Aorta (tissue), 5 donors: Measurements from ENCODE around the gene CD300LF. TPM values are rescaled to one million over a fixed set of nuclear protein-coding genes. Genes with fewer than 3 reads are reported as not detected.

Source experiments
- ATAC-seq: fragments of 200-7000 bp; cut with Tn5 transposase; one replicate; pipeline ENCODE4 v1.9.1; 2022; ENCODE audit warnings: moderate library complexity; ENCODE audit not compliant: low FRiP score
- DNase-seq, 2 donors: peaks; one replicate each; pipeline ENCODE4 v3.0.0-alpha.2; 2020
- H3K27ac ChIP-seq, 2 donors: one replicate each; pipeline ENCODE4 v1.5.1; 2013; ENCODE audit warnings: low read length in 2 of 2, mild to moderate bottlenecking in 2 of 2, moderate library complexity in 2 of 2, control low read depth in 1 of 2, inconsistent platforms in 1 of 2, low read depth in 1 of 2
- H3K27me3 ChIP-seq, 2 donors: one replicate each; pipeline ENCODE4 v1.6.1; 2013; ENCODE audit warnings: control low read depth in 1 of 2, low read length in 1 of 2, mild to moderate bottlenecking in 1 of 2, moderate library complexity in 1 of 2; ENCODE audit not compliant: insufficient read depth in 2 of 2, control insufficient read depth in 1 of 2
- H3K36me3 ChIP-seq, 2 donors: one replicate each; pipeline ENCODE4 v1.6.1; 2013; ENCODE audit warnings: control low read depth in 1 of 2, low read length in 1 of 2, mild to moderate bottlenecking in 1 of 2; ENCODE audit not compliant: insufficient read depth in 2 of 2, control insufficient read depth in 1 of 2
- H3K4me1 ChIP-seq, 2 donors: one replicate each; pipeline ENCODE4 v1.6.1; 2013; ENCODE audit warnings: low read length in 2 of 2, control low read depth in 1 of 2, mild to moderate bottlenecking in 1 of 2, moderate library complexity in 1 of 2; ENCODE audit not compliant: insufficient read depth in 2 of 2, control insufficient read depth in 1 of 2
- H3K4me3 ChIP-seq, 2 donors: one replicate each; pipeline ENCODE4 v1.5.1; 2013; ENCODE audit warnings: low read length in 2 of 2, control low read depth in 1 of 2, mild to moderate bottlenecking in 1 of 2
- H3K9me3 ChIP-seq: one replicate; pipeline ENCODE4 v1.6.1; 2013; ENCODE audit warnings: mild to moderate bottlenecking, low read length; ENCODE audit not compliant: control insufficient read depth
- WGBS, 2 donors: extraction: QIAGEN DNeasy Blood & Tissue Kit; methylation state at CpG; one replicate each; pipeline ENCODE4 v1.1.7; 2013; 5-methylcytosine and 5-hydroxymethylcytosine counted together
- intact Hi-C, 2 donors: fragments of 100-400 bp; cut with DNase I; formaldehyde crosslinking; loops; one replicate each; pipeline versions ENCODE4 v1.14.2 to v1.15.0; 2022
- long read RNA-seq, 2 donors: library from polyadenylated mRNA; unstranded; transcript quantifications; one replicate each; pipeline ENCODE4 v2.0.0, GENCODE V29; 2020 to 2021
- polyA plus RNA-seq, 2 donors: library from polyadenylated mRNA; stranded (reverse); fragments of 200-250 nt; gene quantifications; one replicate each; pipeline ENCODE4 v1.2.3, GENCODE V29; 2013
- total RNA-seq, 2 donors: library from RNA; stranded (reverse); fragmentation: NEBNext Ultra II Directional; extraction: Animal tissue kit (Norgen Biotek cat#: 25700); gene quantifications; one replicate each; pipeline ENCODE4 v1.2.1, GENCODE V29; 2021
- donor health status: healthy with polysubstance abuse.
- donor health status: Bipolar disorder and iron deficiency.
- donor health status: DM: no; HTN: no; CAD: no.
- donor health status: DM: no; HTN: no; CAD: no.
- donor health status: DM: yes; HTN: yes; CAD: no.

Gene CD300LF
- total RNA-seq (1 to 10 TPM; 1.6 to 2.2 TPM), polyA plus RNA-seq (1 to 10 TPM in 1 of 2 donors, under 1 TPM in 1; 0.61 to 1.5 TPM)
- long read RNA-seq, donor 1, partial matches to known transcripts: 1 of 2 reads
- long read RNA-seq, donor 1, other reads (novel, unspliced or antisense): 0 of 2 reads
- long read RNA-seq, donor 2, partial matches to known transcripts: 1 of 1 reads
- long read RNA-seq, donor 2, other reads (novel, unspliced or antisense): 0 of 1 reads

DNA sequence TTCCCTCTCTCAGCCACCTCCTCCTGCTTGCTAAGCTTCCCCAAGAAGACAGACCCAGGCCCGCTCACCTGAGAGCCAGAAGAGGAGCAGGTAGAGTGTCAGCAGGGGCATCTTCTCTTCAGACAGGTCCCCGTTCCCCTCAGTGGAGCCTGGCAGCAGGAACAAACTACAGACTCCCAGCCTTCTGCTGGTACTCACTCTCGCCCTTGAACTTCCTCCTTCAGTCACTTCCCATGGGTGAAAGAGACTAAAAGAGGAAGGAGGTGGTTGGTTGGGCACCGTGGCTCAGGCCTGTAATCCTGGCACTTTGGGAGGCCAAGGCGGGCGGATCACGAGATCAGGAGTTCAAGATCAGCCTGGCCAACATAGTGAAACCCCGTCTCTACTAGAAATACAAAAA is at the start of gene CD300LF:
Gene CD300LF, minus strand, starts transcription at position 168 of the 400 bp plus-strand sequence. Its CDS starts 57 bp downstream, at position 111.
- DNase-seq (peak in 1 of 2 donors; percentile 80), ATAC-seq (no peak)
- Histone ChIP-seq H3K9me3 (no peaks in the 10 kb centered on the region), H3K36me3 (no peaks in the 10 kb centered on the region), H3K27ac (no peak within 1 kb of the TSS), H3K4me1 (no peaks in the 10 kb centered on the region), H3K27me3 (no peaks in the 10 kb centered on the region), H3K4me3 (no peak within 1 kb of the TSS)
- 79 to 82% methylated on average over 8 of the region's 8 CpGs for WGBS, 2 donors
- intact Hi-C loops: no loop called here

DNA sequence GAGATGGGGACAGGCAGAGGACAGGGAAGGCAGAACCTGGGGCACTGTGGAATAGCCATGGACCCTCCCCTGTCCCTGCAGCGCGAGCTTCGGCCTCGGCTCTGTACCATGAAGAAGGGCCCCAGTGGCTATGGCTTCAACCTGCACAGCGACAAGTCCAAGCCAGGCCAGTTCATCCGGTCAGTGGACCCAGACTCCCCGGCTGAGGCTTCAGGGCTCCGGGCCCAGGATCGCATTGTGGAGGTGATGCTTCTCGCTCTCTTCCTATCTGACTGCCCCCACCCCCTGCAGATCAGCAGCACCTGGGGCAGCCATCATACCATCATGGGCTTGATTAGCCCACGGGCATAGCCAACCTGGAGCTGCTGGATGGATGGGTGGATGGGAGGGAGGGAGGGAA is 49.2 kb upstream of the CD300LF start:
- Histone ChIP-seq H3K4me1 (no peaks in the 10 kb centered on the region), H3K9me3 (no peaks in the 10 kb centered on the region), H3K36me3 (no peaks in the 10 kb centered on the region), H3K4me3 (no peak overlapping the region), H3K27ac (no peak overlapping the region), H3K27me3 (no peaks in the 10 kb centered on the region)
- ATAC-seq (no peak), DNase-seq (no peak)
- WGBS, 2 donors: 96 to 97% methylated on average over 10 to 11 of the region's 11 CpGs
- intact Hi-C loops: no loop called here

DNA sequence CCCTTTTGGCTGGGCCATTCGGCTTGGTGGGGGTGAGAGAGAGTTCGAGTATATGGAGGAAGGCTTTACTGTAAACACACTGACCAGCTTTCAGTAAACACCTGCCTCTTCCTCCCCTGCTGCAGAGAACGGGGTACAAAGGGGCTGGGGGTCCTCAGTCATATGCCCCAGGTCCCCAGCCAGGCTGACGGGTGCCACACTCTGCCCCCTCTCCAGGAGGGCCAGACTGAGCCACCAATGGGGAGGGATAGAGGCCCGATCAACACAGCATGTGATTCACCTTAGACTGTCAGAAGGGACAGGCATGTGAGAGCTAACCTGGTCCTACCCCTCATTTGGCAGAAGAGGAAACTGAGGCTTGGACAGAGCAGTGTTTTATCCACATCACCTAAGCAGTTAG is 48.7 kb upstream of the CD300LF start:
- DNase-seq (no peak), ATAC-seq (no peak)
- Histone ChIP-seq H3K36me3 (no peaks in the 10 kb centered on the region), H3K4me3 (no peak overlapping the region), H3K27me3 (no peaks in the 10 kb centered on the region), H3K27ac (no peak overlapping the region), H3K4me1 (no peaks in the 10 kb centered on the region), H3K9me3 (no peaks in the 10 kb centered on the region)
- intact Hi-C loops: no loop called here
- 78 to 80% methylated on average over 5 of the region's 5 CpGs for WGBS, 2 donors

DNA sequence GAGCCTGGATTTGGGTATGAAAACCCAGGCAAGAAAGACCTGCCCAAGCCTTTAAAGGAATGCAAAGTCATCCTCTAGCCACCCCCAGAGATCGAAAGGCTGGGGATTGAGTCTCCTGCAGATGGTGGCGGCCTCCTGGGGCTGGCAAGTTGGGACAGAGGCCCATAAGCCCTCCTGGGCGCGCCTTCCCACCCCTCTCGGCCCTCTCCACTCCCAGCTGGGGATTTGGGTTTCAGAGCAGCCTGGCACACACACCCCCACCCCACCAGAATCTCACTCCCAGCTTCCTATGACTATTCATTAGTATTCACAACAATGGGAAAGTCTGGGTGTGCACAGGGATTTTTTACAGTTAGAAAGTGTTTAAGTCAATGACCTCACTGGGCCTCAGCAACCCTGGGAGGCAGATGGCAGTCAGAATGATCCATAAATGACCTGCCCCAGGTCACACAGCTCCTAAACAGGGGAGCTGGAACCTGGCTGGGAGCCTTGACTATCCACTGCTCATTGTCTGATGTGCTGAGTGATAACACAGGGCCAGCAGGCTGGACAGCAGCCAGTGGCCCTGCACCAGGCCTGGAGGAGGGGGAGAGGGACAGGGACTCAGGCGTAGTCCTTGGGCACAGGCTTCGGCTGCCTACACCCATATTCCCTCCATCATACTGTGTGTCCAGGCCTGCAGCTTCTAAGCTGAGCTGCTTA is 47.8 kb upstream of the CD300LF start:
- DNase-seq: peak in 1 of 2 donors; percentile 36

DNA sequence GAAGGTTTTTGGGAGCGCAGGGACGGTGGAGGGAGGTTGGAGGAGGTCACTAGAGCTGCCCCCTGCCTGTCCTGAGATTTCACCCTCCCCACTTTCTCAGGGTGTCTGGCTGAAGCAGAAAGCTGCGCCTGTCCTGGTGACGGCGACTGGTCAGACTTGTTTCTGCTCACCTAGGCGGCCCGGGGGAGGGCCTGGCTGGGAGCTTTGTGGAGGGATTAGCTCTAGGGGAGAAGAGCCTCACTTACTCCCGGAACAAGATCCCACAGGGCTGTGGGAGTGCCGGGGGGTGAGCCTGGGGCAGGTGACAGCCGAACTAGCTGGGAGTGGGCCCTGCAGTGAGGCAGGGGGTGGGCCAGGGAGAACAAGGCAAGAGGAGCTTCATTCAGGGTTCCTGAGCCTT is 47.2 kb upstream of the CD300LF start:
- Histone ChIP-seq H3K36me3 (no peaks in the 10 kb centered on the region), H3K4me1 (no peaks in the 10 kb centered on the region), H3K9me3 (no peaks in the 10 kb centered on the region), H3K27ac (no peak overlapping the region), H3K27me3 (no peaks in the 10 kb centered on the region), H3K4me3 (no peak overlapping the region)
- intact Hi-C loops: no loop called here
- peak in 1 of 2 donors; percentile 44 for DNase-seq
- 92% methylated on average over 10 of the region's 10 CpGs for whole genome bisulfite sequencing, 2 donors
- ATAC-seq: no peak

More for the DNA sequence above, 47.8 kb upstream of the CD300LF start:
- H3K4me1 ChIP-seq: no peaks in the 10 kb centered on the region
- no peaks in the 10 kb centered on the region for H3K9me3 ChIP-seq
- H3K27ac ChIP-seq: no peak overlapping the region
- no peaks in the 10 kb centered on the region for H3K36me3 ChIP-seq
- no peaks in the 10 kb centered on the region for H3K27me3 ChIP-seq
- intact Hi-C loops: no loop called here
- WGBS, 2 donors: 73 to 85% methylated on average over 7 of the region's 7 CpGs
- no peak overlapping the region for H3K4me3 ChIP-seq
- peak; percentile 30 for ATAC-seq

DNA sequence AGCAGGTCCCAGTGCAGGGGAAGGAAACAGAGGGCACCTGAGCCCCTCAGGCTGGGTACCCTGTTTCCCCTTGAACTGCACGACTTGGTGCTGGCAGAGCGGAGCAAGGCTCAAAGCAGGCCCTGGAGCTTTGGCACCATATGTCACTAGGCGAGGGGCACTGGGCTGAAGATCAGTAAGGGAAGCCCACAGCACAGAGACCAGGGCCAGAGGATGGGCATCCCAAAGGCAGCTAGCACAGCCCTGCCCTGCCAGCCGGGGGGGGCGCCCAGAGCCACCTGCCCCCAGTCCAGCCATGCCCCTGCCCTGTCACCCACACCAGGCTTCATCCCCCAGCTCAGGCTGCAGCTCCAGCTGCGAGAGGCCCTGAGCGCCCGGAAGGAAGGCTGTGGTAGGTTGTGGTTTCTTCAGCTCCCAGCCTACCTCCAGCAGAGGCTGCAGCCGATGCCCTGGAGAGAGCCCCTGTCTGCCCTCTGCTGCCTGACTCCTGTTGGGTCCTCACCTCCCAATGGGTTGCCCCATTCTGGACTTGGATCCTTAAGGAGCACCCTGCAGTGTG is 46.6 kb upstream of the CD300LF start:
- no peaks in the 10 kb centered on the region for H3K4me1 ChIP-seq
- no peak overlapping the region for H3K4me3 ChIP-seq

DNA sequence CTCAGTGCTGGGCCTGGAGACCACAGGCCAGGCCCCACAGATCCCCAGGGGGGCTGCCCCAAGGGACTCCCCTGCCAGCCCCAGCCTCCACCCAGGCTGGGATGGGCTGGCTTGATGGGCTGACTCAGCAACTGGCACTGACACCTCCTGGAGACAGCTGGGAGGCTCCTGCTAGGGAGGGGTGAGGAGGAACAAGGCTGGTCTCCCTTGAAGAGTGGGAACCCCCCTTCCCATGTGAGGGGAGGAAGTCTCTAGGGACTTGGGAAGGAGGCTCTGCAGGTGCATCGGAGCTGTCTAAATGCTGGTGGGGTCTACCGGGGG is 46.1 kb upstream of the CD300LF start:
- Histone ChIP-seq H3K36me3 (no peaks in the 10 kb centered on the region), H3K27ac (no peak overlapping the region), H3K4me1 (no peaks in the 10 kb centered on the region), H3K9me3 (no peaks in the 10 kb centered on the region), H3K27me3 (no peaks in the 10 kb centered on the region), H3K4me3 (no peak overlapping the region)
- DNase-seq: no peak
- WGBS, 2 donors: 93 to 100% methylated on average over 2 of the region's 2 CpGs
- intact Hi-C loops: no loop called here
- ATAC-seq: peak; percentile 4

More for the DNA sequence above, 46.6 kb upstream of the CD300LF start:
- intact Hi-C loops: no loop called here
- no peak for ATAC-seq
- H3K9me3 ChIP-seq: no peaks in the 10 kb centered on the region
- no peaks in the 10 kb centered on the region for H3K27me3 ChIP-seq
- peak in 1 of 2 donors; percentile 42 for DNase-seq
- 91 to 93% methylated on average over 8 to 9 of the region's 9 CpGs for WGBS, 2 donors
- no peaks in the 10 kb centered on the region for H3K36me3 ChIP-seq
- H3K27ac ChIP-seq: no peak overlapping the region

DNA sequence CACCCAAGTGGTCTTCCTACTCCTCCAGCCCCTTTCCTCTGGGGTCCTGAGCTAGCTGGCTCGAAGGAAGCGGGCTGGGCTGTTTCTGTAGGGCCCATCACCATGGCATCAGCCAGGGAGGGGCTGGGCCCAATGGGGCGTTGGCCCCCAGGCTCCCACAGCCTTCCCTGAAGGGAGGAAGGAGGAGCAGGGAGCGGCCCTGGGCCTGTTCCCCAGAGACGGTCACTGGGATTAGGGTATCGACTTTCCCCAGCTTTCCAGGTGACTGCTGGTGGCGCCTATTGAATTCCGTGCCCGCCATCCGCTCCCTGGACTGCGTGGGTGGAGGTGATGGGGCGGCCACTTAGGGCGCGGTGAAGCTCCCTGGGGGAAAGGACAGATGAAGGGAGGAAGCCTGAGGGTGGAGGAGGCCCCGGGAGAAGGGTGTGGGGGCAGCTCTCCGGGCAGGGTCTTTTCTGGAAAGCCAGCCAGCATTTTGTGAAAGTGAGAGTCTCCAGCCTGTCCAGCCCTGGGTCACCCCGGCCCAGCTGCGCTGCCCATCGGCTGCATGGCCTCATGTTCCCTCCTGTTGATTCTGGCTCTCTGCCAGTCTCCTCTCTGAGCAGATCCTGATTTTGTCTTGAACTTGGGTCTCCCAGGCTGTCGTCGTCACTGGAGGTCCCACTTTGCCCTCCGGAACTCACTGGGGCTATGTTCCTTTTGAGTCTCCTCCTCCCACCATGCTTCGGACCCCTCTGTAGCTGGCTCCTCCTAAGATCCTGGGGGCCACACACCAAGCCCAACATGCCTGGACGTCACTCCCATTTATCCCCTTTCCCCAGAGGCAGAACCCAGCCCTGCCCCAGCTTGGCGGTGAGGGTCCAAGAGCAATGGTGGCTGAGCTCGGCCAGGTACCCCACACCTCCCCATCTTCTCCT is 45.5 kb upstream of the CD300LF start:
- intact Hi-C loops: no loop called here
- Histone ChIP-seq H3K36me3 (no peaks in the 10 kb centered on the region), H3K9me3 (no peaks in the 10 kb centered on the region), H3K4me3 (no peak overlapping the region), H3K27ac (no peak overlapping the region), H3K27me3 (no peaks in the 10 kb centered on the region), H3K4me1 (no peaks in the 10 kb centered on the region)
- 60 to 61% methylated on average over 26 of the region's 26 CpGs for WGBS, 2 donors
- ATAC-seq: peak; percentile 9
- no peak for DNase-seq
